ENCODE results near the gene MLST8.
"Not testable (repeated sequence)": the region's sequence is repeated elsewhere in the genome, so short reads cannot be mapped to it uniquely, and the experiment has no call there.

The MLST8 gene

DNA sequence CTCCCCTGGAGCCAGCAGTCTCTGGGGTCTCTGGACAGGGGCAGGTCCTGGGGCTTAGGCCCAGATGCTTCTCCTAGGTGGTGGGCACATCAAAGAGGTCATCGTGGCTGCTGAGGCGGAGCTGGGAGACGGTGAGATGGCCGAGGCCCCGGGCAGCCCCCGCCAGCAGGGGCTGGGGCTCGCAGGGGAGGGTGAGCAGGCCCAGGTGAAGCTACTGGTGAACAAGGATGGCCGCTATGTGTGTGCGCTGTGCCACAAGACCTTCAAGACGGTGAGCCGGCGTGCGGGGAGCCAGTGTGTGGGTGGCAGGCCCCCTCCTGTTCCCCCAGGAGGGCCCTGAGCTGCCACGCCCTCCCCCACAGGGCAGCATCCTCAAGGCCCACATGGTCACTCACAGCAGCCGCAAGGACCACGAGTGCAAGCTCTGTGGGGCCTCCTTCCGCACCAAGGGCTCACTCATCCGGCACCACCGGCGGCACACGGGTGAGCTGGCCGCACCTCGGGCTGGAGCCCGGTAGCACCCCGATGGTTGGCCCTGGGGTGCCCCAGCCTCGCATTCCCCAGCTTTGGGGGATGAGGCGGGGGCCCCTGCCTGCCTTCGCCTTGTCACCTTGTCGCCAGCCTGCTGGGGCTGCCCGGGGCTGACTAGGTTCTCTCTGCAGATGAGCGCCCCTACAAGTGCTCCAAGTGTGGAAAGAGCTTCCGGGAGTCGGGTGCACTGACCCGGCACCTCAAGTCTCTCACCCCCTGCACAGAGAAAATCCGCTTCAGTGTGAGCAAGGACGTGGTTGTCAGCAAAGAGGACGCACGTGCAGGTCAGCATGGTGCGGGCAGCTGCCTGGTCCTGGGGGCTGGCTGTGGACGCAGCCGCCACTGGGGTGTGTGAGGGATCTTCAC lies 27.1 kb downstream of the MLST8 start:
- no peak for DNase-seq

DNA sequence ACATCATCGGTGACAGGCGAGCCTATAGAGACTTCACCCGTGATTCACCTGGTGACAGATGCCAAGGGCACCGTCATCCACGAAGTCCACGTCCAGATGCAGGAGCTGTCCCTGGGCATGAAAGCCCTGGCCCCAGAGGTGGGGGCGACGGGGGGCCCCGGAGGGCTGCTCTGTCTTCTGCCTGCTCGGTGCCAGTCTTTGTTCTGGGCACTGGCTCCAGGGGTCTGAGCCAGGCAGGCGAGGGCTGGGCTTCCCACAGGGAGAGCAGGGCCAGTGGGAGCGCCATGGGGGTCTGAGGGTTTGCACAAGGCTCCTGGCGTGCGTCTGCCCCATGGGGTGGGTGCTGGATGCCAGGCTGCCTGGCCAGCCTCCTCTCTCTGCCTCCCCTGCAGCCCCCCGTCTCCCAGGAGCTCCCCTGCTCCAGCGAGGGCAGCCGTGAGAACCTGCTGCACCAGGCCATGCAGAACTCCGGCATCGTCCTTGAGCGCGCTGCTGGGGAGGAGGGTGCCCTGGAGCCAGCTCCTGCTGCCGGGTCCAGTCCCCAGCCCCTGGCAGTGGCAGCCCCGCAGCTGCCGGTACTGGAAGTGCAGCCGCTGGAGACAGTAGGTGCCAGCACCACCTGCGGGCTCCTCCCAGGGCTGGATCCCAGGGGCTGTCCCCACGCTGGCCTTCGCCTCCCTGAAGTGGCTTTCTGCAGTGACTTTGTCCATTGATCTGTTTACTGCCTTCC lies 28.0 kb downstream of the MLST8 start:
- no peak for DNase-seq

DNA sequence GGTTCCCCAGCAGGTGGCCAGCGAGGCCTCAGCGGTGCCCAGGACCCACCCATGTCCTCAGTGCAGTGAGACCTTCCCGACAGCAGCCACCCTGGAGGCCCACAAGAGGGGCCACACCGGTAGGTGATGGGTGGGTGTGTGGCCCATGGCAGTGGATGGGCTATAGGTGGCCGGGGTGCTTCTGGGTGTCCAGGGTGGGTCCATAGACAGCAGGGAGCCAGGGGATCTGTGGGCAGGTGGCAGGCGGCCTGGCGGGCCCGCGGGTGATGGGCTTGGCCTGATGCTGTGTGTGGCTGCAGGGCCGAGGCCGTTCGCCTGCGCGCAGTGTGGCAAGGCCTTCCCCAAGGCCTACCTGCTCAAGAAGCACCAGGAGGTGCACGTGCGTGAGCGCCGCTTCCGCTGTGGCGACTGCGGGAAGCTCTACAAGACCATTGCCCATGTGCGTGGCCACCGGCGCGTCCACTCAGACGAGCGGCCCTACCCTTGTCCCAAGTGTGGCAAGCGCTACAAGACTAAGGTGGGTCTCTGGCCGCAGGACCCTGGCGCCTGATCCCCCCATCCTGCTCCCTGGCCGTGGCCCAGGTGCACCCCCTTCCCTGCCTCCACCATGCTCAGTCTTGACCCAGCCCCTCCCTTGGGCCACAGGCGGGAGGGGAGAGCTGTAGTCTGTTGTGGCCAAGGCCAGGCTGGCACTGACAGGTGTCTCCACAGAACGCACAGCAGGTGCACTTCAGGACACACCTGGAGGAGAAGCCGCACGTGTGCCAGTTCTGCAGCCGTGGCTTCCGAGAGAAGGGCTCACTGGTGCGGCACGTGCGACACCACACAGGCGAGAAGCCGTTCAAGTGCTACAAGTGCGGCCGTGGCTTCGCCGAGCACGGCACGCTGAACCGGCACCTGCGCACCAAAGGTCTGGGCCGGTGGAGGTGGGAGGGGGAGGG lies 28.9 kb downstream of the MLST8 start:
- DNase-seq, result no peak

DNA sequence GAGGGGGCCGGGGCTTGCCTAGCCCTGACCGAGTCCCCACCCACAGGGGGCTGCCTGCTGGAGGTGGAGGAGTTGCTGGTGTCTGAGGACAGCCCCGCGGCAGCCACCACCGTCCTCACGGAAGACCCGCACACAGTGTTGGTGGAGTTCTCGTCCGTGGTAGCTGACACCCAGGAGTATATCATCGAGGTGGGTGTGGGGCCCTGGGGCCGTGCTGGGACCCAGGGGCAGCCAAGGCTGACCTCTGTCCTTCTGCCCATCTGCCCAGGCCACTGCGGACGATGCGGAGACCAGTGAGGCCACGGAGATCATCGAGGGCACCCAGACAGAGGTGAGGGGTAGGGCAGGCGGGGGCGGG lies 29.5 kb downstream of the MLST8 start:
- DNase-seq, result no peak

DNA sequence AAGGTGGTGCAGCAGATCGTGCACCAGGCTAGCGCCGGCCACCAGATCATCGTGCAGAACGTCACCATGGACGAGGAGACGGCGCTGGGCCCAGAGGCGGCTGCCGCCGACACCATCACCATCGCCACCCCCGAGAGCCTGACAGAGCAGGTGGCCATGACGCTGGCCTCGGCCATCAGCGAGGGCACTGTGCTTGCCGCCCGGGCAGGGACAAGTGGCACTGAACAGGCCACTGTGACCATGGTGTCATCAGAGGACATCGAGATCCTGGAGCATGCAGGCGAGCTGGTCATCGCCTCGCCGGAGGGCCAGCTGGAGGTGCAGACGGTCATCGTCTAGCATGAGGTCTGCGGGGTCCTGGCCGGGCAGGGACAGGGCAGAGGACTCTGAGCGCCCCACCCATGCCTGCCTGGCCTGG lies 30.0 kb downstream of the MLST8 start:
- DNase-seq, result no peak

DNA sequence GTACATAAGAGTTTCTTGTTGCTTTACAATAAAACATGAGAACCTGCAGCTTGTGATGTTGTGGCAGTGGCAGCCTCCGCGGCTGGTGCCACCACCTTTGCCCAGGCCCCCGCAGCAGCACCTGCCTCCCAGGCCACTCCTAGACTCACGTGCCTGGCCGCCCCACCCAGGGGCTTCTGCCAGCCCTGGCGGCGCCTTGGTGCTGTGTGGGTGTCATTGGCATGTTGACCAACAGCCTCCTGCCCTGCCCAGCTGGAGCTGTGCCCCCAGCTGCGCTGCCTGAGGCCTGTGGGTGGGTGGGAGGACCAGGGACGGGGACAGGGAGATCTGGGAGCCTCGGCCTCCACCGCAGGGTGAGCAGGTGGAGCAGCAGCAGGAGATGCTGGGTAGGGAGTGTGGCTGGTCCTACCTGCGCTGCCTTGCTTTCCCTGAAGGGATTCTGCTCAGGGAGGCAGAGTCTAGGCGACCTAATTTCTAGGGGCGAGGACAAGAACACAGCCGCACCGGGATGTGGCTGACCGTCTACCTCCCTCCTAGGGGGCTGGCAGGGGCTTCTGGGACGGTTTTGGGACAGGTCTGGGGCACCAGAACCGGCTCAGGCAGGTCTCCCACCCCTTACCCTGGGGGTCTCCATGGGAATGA lies 30.6 kb downstream of the MLST8 start:
- DNase-seq, result no peak

DNA sequence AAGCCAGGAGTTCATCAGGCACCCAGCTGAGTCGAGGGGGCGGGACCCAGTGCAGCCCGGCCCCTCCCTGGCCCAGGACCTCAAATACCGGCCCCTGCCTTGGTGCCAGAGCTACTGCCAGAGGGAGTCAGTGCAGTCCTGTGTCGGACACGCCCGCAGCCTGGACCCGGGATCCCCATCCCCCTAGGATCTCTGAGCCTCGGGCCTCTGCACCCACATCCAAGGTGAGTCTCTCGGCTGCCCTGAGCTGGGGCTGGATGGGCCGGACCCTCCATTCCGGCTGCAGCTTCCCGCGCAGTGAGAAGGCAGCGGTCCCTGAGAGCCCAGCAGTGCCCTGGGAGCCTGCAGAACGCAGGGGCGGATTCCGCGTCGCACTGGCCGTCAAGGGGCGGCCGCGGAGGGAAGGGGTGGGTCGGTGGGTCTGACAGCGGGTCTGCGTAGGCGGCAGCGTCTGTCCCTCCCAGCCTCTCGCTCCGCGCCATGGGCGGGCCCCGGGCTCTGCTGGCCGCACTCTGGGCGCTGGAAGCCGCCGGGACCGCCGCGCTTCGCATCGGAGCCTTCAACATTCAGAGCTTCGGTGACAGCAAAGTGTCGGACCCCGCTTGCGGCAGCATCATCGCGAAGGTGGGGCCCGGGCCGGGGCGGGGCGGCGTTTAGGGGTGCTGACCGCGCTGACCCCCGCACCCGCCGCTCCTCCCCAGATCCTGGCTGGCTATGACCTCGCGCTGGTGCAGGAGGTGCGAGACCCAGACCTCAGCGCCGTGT lies 31.3 kb downstream of the MLST8 start, which contains the start of gene DNASE1L2:
TSS of gene DNASE1L2 (plus strand) at position 108 of the 765 bp plus-strand sequence. CDS start at position 481, 373 bp downstream.
- DNase-seq, result peak; percentile 53

DNA sequence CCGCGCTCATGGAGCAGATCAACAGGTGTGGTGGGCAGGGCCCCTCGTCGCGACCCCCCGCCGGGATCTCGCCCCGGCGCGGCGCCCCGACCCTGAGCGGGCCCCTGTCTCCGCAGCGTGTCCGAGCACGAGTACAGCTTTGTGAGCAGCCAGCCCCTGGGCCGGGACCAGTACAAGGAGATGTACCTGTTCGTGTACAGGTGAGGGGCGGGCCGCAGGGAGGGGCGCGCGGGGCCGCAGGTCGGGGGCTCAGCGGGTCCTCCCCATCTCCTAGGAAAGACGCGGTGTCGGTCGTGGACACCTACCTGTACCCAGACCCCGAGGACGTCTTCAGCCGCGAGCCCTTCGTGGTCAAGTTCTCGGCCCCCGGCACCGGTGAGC lies 31.8 kb downstream of the MLST8 start:
- peak; percentile 38 for DNase-seq

DNA sequence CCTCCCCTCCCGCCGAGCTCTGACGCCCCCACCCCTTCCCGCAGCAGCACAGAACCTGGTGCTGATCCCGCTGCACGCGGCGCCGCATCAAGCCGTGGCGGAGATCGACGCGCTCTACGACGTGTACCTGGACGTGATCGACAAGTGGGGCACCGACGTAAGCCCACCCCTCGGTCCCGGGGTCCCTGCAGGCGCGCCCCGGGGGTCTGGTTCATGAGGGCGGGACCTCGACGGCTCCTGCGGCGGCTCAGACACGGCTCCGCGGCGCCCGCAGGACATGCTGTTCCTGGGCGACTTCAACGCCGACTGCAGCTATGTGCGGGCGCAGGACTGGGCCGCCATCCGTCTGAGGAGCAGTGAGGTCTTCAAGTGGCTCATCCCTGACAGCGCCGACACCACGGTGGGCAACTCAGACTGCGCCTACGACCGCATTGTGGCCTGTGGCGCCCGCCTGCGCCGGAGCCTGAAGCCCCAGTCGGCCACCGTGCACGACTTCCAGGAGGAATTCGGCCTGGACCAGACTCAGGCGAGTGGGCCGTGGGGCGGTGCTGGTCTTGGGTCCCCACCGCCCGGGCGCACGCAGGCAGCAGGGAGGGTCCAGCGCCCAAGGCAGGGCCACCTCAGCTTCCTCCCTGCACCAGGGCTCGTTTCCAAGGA lies 32.4 kb downstream of the MLST8 start:
- DNase-seq, result no peak

DNA sequence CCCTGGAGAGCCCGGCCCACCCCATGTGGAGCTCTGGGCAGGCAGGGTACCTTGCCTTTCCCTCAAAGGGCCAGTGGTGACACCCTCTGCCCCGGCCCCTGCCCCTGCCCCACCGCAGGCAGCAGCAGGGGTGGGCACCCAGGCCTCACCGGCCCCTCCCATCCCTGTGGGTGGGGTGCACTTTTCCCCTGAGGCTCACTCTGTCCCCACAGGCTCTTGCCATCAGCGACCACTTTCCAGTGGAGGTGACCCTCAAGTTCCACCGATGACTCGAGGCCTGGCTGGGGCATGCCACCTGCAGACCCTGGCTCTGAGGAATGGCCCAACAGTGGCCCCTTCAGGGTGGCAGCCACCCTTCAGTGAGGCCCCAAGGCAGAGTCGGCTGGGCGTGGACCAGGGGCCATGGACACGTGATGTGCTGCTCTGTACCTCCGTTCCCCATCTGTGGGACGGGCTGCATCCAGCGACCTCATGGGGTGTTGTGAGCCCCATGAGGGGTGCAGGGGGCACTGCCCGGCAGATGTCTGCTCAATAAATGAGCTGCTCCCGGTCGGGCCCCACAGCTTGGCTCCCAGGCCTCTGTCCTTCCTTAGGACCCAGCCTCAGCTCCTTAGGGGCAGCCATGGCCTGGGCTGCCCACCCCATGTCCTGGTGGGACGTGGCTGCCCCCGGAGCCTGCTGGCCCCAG lies 33.0 kb downstream of the MLST8 start:
- no peak for DNase-seq

DNA sequence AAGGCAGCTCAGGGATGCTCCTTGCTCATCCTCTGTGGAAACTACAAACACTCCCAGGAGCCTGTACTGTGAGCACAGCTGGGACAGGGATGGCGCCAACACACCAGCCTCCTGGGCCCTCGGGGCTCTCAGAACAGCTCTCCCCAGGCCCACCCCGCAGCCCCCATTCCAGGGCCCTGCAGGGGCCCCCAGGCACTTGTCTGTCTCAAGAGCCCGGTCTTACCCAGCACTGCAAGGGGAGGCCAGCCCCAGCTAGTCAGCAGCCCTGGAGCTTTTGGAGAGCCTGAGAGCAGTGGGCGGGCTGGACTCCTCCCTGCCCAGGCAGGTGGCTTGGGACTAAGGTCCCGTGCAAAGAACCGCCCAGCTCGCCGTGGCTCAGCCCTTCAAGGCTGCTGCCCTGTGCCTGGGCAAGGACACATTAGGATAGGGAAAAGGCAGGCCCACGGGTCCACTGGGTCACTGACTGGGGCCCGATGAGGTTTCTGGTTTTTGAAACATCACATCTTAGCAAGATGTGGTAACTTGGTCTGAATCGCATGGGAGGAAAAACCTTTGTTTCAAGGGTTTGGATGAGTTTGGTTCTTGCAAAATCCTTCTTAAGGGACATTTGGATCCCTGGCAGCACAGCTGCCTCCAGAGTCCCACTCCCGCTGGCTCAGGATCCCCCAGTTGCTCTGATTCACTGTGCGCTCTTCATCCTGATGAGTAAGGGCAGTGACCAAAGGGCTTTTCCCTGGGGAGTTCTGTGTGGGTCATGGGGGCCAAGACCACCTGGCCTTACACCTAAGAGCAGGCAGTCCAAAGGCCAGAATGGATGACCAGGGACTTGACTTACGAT lies 33.8 kb downstream of the MLST8 start:
- DNase-seq, result no peak

DNA sequence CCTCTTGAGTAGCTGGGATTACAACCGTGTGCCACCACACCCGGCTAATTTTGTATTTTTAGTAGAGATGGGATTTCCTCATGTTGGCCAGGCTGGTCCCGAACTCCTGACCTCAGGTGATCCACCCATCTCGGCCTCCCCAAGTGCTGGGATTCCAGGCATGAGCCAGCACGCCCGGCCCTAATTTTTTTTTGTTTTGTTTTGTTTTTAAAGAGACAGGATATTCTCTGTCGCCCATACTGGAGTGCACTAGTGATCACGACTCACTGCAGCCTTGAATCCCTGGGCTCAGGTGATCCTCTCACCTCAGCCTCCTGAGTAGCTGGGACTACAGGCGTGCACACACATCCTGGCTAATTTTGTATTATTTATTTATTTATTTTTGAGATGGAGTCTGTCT lies 35.1 kb downstream of the MLST8 start:
- not testable (repeated sequence) for DNase-seq

DNA sequence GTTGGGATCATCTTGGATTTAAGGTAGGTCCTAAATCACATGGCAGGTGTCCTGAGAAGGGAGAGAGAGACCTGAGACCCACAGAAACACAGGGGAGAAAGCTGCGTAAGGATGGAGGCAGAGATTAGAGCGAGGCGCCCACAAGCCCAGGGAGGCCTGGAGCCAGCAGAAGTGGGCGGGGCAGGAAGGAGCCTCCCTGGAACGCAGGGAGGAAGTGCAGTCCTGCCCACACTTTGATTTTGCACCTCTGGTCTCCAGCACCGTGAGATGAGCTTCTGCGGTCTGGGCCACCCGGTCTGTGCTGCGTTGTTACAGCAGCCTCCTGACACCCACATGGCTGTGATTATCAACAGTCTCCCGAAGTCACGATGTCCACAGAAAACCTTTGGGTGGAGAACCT lies 37.3 kb downstream of the MLST8 start:
- no peak for DNase-seq

DNA sequence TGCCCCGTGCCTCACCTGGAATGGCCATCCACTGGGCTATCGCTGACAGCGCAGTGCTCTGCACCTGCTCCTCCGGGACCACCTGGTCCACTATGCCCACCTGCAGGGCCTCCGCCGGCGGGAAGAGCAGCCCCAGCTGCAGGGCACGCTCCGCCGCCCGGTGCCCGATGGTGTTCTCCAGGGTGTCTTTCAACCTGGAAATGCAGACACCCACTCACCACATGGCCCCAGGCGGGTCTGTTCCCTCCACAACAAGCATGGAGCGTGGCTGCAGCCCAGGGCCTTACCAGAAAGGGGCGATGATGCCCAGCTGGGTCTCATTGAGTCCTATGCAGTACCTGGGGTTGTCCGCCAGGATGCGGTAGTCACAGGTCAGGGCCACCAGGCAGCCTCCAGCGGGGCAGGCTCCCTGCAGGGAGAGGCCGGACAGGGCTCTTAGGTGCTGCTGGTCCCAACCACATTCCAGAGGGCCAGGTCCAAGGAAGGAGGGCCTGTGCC lies 37.8 kb downstream of the MLST8 start:
- no peak for DNase-seq

DNA sequence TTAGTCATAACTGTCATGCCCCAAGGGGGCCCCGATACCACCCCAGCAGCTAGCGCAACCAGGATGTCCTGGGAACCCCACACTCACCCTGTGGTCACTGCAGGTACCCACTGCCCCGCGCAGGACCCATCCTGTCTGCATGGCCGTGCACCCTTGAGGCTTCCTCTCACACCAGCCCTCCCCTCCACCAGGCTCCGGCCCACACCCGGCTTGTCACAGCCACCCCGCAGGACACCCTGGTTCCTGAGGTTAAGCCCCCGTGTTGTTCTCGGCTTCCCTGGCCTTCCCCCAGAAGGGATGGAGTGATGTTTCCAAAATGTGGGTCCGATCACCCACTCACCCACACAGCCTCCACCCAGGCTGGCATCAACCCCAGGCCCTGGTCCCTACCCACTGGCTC lies 38.5 kb downstream of the MLST8 start:
- DNase-seq, result no peak

DNA sequence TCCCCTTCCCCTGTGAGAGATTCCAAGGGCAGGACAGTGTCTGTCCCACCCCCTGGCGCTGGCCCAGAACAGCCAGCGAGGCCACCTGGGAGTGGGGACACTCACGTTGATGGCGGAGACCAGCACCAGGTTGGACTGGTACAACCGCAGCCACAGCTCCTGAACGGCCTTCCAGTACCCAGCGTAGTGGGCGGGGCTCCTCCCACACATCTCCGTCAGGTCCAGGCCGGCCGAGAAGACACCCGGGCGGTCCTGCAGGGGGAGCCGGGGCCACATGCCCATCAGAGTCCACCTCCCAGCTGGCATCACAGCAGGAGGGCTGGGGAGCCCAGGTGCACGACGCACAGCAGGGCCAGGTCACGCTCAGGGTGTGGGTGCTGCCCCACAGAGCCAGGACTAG lies 39.0 kb downstream of the MLST8 start:
- DNase-seq, result peak; percentile 28

DNA sequence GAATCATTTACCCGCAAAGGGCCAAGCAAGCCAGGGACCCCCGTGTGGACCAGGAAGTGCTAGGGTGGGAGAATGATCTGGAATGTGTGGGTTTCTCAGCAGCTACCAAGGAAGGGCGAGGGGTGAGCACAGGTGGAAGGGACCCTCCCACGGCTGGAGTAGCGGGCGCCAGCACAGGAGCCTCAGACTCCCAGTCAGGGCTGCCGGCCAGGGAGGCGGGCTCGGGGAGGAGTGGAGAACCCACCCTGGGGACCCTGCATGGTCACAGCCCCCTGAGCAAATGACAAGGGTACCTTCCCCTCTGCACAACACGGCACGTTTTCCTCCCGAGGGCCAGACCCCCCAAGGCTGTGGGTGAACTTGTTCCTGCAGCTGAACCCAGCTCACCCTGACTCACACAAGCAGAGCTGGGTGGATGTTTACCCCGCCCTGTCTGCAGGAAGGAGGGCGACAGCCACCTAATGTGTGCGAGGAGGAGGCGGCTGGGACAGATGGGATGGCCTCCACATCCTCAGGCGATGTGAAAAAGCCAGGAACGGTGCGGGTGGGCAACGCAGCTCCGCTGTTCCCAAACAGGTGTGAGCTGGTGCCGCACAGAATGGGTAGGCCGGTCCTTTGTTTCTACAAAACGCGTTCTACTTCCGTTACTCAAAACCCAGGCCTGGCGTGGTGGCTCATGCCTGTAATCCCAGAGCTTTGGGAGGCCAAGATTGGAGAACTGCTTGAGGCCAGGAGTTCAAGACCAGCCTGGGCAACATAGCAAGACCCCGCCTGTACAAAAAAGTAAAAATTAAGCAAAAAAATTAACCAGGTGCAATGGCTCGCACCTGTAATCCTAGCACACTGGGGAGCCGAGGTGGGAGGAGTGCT lies 39.9 kb downstream of the MLST8 start:
- no peak for DNase-seq

DNA sequence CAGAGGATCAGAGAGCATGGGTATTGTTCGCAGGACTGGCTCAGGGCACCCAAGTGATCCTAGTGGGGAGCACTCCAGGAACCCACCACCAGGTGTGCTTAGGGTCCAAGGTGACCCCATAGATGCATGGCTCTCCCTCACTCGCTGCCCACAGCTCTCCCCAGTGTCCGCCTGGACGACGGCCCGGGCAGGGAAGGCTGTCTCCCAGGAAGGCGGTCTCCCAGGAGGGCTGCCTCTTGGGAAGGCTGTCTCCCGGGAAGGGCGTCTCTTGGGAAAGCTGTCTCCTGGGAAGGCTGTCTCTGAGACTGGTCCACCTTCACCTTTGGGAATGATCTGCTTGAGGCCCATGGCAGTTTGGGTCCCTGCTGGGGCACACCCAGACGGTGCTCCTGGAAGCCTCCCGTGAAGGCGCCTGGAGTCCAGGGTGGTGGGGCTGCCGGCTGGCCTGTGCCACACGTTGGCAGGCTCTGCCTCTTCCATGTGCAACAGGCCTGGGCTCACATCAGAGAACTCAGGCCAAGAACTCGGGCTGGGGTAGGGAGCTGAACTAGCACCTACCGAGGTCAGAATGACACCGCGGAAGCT lies 41.1 kb downstream of the MLST8 start:
- no peak for DNase-seq
